GM20431 (cell line): ENCODE data around the gene PRKAG2.

Experiments used
- in situ Hi-C: fragments of 300-500 bp; cut with MseI, MboI; formaldehyde crosslinking; loops from one replicate; pipeline ENCODE4 v1.15.0; 2020; ENCODE audit warnings: low sequenced_read_pairs; ENCODE audit not compliant: unreplicated experiment

The PRKAG2 gene

DNA sequence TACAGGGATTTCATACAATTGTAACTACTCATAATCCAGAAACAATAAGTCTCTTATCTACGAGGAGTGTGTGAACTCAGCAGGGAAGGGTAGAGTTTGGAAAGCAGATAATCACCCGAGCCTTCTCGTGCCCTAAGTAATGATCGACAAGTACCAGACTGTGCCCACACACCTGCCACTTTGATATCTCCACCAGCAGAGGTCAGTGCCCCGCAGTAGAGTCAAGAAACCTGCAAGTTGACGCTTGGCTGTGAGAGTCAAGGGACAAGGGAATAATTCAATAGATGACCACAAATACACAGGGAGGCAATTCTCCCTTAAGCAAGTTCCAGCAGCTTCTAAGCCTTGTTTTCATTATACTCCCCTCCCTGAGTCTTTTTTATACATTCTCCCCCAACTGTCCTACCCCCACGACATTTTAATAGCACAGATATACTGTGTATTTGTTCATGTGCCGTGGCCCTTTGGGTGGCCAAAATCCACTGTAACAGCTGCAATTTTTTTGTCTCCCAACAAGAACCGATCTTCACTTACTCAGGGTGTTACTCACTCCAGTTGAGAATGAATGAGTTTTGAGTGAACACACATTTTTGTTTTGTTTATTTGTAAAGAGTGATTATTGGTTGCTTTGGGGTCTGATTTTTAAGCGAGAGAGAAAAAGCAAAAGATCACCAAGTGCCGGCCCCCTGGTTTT, 250.3 kb downstream of the PRKAG2 start:
- in situ Hi-C loops: no loop called here

- in situ Hi-C loops: no loop called here
Observed at GRCh38 chr7:151625606-151626005, 251.3 kb downstream of the PRKAG2 start.

DNA sequence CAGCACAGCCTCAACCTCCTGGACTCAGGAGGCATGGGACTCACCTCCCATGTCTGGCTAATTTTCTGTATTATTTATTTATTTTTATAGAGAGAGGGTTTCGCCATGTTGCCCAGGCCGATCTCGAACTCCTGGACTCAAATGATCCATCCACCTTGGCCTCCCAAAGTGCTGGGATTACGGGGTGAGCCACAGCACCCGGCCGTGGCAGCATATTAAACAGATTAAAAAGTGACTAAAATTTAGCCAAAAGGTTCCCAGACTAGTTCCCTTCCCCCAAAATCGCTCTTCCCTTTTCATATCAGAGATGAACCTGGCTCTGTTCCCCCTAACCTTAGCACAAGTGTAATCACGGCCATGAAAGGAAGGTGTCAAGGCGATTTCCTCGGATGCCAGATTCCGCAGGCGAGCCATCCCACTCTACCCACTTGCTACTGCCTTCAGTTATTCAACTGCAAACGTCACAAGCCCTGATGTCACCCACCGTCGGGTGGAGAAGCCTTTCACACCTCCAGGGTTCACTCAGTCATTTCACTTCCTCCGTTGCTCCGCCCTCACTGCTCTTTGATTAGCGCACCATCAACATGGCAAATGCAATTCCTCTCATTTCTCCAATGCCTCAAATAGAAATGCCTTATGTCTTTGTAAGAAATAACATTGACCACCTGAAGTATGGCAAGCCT, 252.5 kb downstream of the PRKAG2 start:
- in situ Hi-C loops: no loop called here

DNA sequence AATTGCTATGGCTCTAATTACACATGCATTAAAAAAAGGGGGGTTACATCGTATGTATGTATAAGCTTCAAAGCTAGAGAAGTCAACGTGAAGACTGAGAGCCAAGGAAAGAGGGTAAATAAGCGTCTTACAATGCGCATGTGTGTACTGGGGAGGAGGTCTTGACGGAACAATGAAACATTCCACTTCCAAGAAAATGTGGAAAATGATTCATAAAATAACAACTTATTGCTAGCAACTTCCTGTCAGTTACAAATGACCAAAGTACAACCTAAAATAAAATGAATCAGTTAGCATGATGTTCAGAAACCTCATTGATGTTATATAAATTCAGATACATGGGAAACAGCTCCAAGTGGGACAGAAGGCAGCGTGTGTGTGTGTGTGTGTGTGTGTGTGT, 253.1 kb downstream of the PRKAG2 start:
- in situ Hi-C loops: no loop called here

DNA sequence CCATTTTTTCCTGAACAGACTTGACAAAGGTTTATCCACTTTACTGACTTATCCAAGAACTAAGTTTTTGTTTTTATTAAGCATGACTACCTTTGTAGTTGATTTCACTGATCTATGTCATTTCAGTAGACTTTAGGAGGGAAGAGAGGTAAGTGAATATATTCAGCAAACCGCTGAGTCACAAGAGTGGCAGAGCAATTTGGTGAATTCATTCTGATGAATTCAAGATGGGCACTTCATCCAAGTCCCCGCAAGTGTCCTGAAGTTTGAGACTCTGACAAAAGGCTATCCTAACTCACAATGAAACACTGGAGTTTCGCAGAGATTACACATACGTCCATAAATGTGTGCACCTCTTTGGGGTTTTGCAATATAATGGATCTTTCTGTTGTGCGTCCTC, 255.0 kb downstream of the PRKAG2 start:
- in situ Hi-C loops: no loop called here

- in situ Hi-C loops: no loop called here
Observed at GRCh38 chr7:151616443-151617213, 260.3 kb downstream of the PRKAG2 start.

- in situ Hi-C loops: no loop called here
Observed at GRCh38 chr7:151615784-151616183, 261.1 kb downstream of the PRKAG2 start.

GRCh38 chr7:151615058-151615457, 261.9 kb downstream of the PRKAG2 start:
- in situ Hi-C loops: no loop called here

DNA sequence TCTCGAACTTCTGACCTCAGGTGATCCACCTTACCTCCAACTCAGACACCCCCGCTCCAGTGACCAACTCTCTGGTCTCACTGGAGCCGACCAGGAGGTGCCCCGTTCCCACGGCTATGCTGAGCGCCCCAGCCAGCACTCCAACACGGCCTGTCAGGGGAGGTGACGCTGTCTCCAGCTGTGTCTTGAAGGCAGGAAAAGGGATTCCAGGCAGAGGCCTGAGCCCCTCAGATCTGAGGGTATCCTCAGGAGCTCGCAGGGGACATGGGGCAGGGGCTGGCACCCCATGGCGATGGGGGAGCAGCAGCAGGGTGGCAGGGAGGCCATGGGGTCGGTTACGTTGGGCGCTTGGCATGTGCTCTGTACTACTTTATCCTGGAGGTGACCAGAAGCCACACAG, 262.9 kb downstream of the PRKAG2 start:
- in situ Hi-C loops: no loop called here

DNA sequence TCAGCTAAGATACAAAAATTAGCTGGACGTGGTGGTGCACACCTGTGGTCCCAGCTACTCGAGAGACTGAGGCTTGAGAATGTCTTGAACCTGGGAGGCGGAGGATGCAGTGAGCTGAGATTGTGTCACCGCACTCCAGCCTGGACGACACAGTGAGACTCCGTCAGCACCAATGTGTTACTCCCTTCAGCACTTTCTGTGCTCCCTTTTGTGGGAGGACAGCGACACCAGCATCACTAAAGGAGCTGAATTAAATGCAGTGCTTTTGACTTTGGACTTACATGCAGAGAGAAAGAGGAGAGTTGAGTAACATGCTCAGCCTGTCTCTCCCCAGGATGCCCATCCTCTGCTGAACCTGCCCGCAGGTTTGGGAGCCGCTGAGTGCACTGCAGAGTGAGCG, 265.0 kb downstream of the PRKAG2 start:
- in situ Hi-C loops: no loop called here

- in situ Hi-C loops: no loop called here
Observed at GRCh38 chr7:151611041-151611440, 265.9 kb downstream of the PRKAG2 start.

GRCh38 chr7:151608031-151608551, 268.8 kb downstream of the PRKAG2 start:
- in situ Hi-C loops: no loop called here

DNA sequence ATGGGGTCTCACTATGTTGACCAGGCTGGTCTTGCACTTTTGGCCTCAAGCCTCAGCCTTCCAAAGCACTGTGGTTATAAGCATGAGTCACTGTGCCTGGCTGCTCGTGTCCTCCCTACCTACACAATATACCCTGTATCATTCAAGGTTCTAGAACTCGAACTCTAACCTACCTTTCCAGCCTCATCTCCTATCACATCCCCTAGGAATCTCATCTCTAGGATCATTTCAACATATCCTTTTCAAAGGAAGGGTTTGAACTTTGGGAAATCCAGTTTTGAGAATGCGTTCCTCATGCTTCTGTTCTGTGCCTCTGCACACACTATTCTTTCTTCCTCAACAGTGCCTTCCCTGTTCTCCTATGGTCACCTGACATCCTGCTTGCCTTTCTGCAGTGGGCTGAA, 269.4 kb downstream of the PRKAG2 start:
- in situ Hi-C loops: no loop called here

DNA sequence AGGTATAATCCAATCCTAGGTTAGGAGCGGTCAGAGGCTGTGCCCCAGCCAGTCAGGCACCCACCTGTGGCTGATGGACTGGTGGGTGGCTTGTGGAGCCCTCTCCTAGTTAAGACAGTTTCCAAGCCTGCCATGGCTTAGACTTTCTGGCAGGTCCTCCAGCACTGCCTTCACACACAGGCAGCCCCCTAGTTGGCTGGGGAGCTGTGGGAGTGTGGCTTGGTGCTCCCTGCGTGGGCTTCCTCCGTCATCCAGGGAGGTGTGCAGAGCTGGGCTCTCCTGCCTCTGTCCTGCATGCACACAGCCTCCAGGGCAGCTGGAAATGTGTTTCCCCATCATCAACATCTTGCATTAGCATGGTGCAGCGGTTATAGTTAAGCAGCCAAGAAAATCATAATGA, 273.0 kb downstream of the PRKAG2 start:
- in situ Hi-C loops: no loop called here

DNA sequence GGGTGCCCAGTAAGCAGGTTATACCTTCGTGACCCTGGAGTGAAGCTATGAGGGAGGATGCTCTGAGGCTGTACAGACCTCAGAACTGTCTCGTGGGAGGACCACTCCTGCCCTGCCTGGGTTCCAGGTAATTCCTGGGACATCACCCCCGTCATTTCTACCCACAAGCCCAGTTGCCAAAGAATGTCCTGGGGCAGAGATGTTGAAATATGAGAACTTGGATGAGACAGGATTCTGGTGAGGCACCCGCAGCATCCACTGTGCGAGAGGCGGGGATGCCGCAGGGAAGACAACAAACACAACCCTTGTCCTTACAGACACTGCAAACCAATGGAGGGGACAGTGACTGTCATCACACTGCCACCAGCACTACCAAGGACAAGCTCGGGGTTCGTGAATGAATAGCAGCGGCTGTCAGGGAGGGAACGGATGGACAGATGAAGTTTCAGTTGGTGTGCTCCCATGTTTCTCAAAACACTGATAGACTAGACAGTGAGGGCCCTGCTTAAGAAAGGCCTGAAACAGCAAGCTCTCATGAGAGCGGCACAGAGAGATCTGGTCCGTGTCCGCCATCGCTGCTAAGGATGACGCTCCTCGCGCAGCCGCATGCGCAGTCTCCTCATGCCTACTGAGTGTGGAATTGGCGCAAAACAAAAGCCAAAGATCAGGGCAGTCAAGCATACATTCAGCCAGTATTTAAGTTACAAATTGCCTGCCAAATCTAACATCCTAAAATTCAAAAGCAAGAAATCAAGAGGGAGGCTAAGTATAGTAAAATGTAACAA, 275.2 kb downstream of the PRKAG2 start:
- in situ Hi-C loops: no loop called here

GRCh38 chr7:151600331-151600730, 276.6 kb downstream of the PRKAG2 start:
- in situ Hi-C loops: no loop called here

DNA sequence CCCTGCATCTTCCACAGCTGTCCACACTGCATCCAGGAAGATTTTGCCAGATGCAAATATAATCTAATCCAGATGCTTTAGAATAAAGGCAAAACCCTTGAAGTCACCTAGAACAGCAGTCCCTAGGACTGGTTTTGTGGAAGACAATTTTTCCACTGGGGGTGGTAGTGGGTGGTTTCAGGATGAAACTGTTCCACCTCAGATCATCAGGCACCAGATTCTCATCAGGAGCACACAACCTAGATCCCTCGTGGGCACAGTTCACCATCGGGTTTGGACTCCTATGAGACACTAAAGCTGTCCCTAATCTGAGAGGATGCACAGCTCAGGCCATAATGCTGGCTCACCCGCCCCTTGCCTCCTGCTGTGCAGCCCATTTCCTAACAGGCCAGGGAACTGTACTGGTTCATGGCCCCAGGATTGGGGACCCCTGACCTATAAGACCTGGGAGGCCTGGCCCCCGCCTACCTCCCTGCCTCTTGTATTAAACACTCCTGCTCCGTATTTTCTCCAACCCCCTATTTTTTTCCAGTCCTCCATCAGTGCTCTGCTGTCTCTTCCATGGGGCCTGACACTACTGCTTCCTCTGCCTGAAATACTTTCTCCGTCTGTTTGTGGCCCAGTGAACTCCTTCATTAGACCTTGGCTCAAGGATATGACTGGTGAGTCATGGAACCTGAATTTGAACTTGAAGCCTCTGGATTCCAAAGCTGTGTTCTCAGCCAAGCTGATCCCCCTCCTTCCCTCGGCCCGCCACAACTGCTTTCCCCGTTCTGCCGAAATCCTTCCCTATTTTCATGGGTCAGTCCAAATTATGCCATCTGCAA, 277.3 kb downstream of the PRKAG2 start:
- in situ Hi-C loops: no loop called here

GRCh38 chr7:151597541-151598444, 279.1 kb downstream of the PRKAG2 start:
- in situ Hi-C loops: no loop called here
